ENCODE results near the gene SNTG2.

Gene SNTG2

DNA sequence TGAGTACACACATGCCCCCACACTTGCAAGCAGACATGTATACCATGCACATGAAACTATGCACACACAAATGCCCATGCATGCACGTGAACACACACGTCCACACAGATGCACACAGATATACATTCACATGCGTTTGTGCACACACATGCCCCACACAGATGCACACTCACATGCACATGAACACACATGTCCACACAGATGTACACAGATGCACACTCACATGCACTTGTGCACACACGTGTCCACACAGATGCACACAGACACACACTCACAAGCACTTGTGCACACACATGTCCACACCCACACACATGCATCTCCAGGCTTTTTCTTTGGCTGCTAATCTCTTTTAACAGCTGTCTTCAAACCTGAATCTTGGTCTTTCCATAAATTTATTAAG is 31.1 kb downstream of the SNTG2 start:
- DNase-seq (ENCODE audit: insufficient read length) (no peak), FAIRE-seq (no peak)

DNA sequence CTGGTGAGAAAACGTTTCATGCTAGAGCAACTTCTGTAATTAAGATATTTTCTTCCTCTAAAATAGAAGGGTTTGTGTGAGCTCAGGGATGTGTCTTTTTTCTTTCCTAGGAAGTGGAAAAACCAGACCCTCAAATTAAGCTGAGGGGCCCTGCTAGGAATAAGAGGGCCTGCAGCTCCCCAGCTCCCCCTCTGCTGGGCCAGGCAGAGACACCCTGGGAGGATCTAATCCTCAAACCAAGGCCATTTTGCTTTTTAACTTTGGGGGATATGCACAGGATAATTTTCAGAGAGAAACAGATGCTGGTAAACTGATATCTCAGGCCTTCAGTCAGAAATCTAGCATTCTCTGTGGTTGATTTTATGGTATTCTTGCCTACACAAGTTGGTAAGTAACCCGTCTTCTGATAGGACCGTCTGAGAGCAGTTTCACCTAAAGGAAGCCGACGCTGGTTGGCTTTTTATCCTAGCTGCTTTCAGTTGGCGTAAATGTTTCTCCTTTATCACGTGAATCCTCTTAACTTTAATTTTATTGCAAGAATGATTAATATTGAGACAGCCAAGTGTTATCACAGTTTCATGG is 34.8 kb downstream of the SNTG2 start:
- DNase-seq (ENCODE audit: insufficient read length) = no peak
- no peak for TF ChIP-seq TAF1 (IDR thresholded peaks at IDR 0.05; ENCODE audit: borderline replicate concordance, low read depth, low read length)
- no peak for TF ChIP-seq POLR2A (IDR thresholded peaks at IDR 0.05; ENCODE audit: low read depth, low read length)
- no peak for FAIRE-seq

More for the DNA sequence above, 31.1 kb downstream of the SNTG2 start:
- TF ChIP-seq TAF1 (IDR thresholded peaks at IDR 0.05; ENCODE audit: borderline replicate concordance, low read depth, low read length) (no peak), POLR2A (IDR thresholded peaks at IDR 0.05; ENCODE audit: low read depth, low read length) (no peak), POLR2AphosphoS5 (IDR thresholded peaks at IDR 0.05; ENCODE audit: low read depth, low read length) (no peak)

DNA sequence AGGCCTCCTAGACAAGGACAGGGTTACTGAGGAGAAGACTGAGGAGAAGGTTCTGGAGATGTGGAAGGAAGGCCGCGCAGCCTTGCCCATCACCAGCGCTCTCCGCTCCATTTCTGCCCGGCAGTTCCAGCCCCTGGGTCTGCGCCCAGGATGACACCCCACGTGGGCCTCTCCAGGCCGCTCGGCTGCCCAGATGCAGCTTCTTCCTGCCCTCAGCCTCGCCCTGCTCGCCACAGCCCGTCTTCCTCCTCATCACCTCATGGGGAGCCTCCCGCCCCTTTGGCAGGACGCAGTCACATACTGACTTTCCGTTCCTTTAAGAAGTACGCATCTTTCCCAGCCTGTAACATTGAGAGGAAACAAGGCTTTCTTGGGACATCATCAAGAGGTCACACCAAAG is 37.1 kb downstream of the SNTG2 start:
- no peak for FAIRE-seq
- TF ChIP-seq TAF1 (IDR thresholded peaks at IDR 0.05; ENCODE audit: borderline replicate concordance, low read depth, low read length) = no peak
- no peak for TF ChIP-seq POLR2AphosphoS5 (IDR thresholded peaks at IDR 0.05; ENCODE audit: low read depth, low read length)

DNA sequence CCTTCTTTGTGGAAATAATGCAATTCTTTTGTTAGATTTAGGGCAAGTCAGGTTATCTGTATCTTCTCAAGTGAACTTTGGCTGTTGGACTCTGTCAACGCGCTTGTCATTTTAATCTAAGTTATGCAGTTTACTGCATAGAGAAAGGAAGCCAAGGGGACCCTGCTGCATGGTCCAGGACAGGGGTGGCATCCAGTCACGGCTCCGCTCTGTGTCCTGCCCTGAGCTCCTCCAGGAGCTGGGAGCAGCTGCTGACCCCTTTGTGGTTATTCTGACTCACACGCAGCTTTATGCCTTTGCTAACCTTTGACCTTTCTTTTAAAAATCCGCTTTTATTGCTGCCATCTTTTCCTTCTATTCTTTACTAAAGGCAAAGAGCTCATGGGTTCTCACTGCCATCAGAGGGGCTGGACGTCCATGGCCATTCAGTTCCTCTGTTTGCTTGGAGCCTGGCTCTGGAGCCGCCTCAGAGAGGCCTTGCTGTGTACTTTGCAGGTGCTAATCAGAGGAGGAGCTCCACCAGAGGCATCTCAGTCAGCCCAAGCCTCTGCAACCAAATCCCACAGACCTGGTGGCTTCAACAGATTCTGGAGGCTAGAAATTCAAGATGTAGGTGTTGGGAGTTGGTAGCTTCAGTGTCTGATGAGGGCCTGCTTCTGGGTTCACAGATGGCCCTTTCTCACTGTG is 39.3 kb downstream of the SNTG2 start:
- DNase-seq (ENCODE audit: insufficient read length) = no peak
- TF ChIP-seq POLR2AphosphoS5 (IDR thresholded peaks at IDR 0.05; ENCODE audit: low read depth, low read length) = no peak
- TF ChIP-seq TAF1 (IDR thresholded peaks at IDR 0.05; ENCODE audit: borderline replicate concordance, low read depth, low read length) = no peak
- TF ChIP-seq POLR2A (IDR thresholded peaks at IDR 0.05; ENCODE audit: low read depth, low read length) = no peak
- FAIRE-seq = no peak

More for the DNA sequence above, 37.1 kb downstream of the SNTG2 start:
- DNase-seq (ENCODE audit: insufficient read length) = no peak

DNA sequence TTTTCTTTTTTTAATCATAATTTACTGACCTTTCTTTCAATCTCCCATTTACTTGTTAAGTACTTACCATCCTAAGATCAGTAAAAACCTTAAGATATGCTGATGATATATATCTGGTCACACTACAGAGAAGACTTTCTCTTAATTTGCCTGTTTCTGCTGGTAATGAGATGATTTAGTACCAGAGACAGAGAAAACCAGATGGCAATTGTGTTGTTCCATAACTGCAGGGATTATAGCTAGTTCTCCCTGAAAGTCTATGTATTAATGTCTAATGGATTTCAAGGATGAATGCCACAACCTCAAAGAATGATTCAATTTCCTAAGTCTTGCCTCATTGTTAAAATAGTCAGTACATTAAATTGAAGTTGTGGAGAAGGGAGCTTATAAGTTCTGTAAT is 40.3 kb downstream of the SNTG2 start:
- TF ChIP-seq TAF1 (IDR thresholded peaks at IDR 0.05; ENCODE audit: borderline replicate concordance, low read depth, low read length) (no peak), POLR2A (IDR thresholded peaks at IDR 0.05; ENCODE audit: low read depth, low read length) (no peak), POLR2AphosphoS5 (IDR thresholded peaks at IDR 0.05; ENCODE audit: low read depth, low read length) (no peak)
- DNase-seq (ENCODE audit: insufficient read length) (no peak), FAIRE-seq (no peak)

DNA sequence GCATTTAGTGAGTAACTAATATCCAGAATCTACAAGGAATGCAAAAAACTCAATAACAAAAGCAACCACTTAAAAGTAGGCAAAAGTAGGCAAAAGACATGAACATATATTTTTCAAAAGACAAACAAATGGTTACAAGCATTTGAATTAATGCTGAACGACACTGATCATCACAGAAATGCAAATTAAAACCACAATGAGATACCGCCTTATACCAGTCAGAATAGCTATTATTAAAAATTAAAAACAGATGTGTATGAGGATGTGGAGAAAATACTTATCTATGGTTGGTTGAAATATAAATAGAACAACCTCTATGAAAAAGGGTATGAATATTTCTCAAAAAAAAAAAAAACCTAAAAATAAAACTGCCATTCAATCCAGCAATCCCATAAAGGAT is 51.7 kb downstream of the SNTG2 start:
- FAIRE-seq (no peak), DNase-seq (ENCODE audit: insufficient read length) (no peak)
- TF ChIP-seq TAF1 (IDR thresholded peaks at IDR 0.05; ENCODE audit: borderline replicate concordance, low read depth, low read length) (no peak), POLR2AphosphoS5 (IDR thresholded peaks at IDR 0.05; ENCODE audit: low read depth, low read length) (no peak), POLR2A (IDR thresholded peaks at IDR 0.05; ENCODE audit: low read depth, low read length) (no peak)

DNA sequence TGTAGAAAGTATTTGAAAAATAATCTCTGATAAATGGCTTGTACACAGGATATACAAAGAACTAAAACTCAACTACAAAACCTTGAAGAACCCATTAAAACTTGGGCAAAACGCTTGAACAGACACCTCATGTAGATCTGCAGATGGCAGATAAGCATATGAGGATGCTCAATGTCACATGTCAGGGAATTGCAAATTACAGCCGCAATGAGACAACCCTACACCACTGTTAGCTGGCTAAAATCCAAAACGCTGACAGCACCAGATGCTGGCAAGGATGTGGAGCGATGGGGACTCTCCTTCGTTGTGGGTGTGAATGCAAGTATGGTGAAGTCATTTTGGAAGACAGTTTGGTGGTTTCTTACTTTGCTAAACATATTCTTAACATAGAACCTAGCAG is 53.7 kb downstream of the SNTG2 start:
- no peak for FAIRE-seq
- TF ChIP-seq POLR2A (IDR thresholded peaks at IDR 0.05; ENCODE audit: low read depth, low read length) (no peak), POLR2AphosphoS5 (IDR thresholded peaks at IDR 0.05; ENCODE audit: low read depth, low read length) (no peak), TAF1 (IDR thresholded peaks at IDR 0.05; ENCODE audit: borderline replicate concordance, low read depth, low read length) (no peak)
- no peak for DNase-seq (ENCODE audit: insufficient read length)

DNA sequence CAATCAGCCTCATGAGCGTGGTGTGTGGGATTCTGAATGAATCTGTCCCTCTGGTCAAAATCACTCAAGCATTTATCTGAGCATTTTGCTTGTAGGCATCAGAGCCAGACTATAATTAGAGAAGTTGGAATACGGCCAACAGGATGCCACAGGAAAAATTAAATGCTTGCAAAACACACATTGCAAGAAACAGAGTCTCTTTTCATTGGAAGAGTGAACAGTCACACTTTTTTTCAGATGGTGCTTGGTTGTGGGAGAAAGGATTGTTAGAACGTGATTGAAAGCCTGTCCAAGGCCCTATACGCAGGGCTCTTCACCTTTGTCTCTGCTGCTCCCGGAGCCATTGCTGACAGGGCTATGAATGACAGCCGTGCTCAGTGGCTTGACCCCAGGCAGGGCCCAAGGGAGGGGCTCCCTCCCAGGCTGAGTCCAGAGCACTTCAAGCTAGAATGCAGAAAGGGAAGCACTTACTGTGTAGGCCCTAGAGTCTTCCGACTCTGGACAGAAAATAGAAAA is 59.8 kb downstream of the SNTG2 start:
- FAIRE-seq (no peak), DNase-seq (ENCODE audit: insufficient read length) (no peak)
- TF ChIP-seq POLR2A (IDR thresholded peaks at IDR 0.05; ENCODE audit: low read depth, low read length) = no peak
- no peak for TF ChIP-seq POLR2AphosphoS5 (IDR thresholded peaks at IDR 0.05; ENCODE audit: low read depth, low read length)
- no peak for TF ChIP-seq TAF1 (IDR thresholded peaks at IDR 0.05; ENCODE audit: borderline replicate concordance, low read depth, low read length)

DNA sequence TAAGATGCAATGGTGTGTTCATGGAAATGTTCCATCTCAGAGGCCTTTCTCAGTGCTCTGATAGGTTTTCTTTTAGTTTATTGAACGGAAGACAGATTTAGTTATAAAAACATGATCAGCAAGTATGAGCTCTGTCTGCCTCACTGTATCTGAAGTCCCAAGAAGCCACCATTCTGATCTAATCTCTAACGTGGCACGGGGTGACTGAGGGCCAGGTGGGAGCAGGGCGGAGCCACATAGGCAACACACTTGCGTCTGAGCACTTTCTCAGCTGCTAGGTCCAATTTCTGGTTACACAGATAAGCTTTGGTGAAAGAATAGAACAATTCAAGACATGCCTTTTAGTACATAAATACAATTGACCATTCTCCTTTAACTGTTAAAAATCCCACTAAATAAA is 60.4 kb downstream of the SNTG2 start:
- DNase-seq (ENCODE audit: insufficient read length) (no peak), FAIRE-seq (no peak)
- no peak for TF ChIP-seq POLR2A (IDR thresholded peaks at IDR 0.05; ENCODE audit: low read depth, low read length)
- TF ChIP-seq POLR2AphosphoS5 (IDR thresholded peaks at IDR 0.05; ENCODE audit: low read depth, low read length) = no peak
- no peak for TF ChIP-seq TAF1 (IDR thresholded peaks at IDR 0.05; ENCODE audit: borderline replicate concordance, low read depth, low read length)

DNA sequence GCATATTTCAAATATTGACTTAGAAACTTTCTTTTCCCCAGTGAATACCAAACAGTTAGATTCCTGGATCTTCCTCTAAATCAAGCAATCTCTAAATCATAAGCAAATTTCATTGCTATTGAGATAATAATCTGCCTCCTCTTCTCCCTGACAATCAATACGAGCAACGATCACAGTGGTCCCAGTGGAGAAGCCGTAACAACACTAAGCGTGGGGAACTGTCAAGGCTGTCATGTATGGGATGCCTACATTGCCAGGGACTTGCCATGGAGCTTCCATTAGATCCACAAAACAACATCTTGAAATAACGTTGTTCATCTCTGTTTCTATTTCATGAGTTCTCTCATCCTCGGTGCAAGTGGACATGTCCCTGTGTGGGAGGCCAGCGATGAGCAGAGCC is 61.3 kb downstream of the SNTG2 start:
- FAIRE-seq (no peak), DNase-seq (ENCODE audit: insufficient read length) (no peak)
- TF ChIP-seq TAF1 (IDR thresholded peaks at IDR 0.05; ENCODE audit: borderline replicate concordance, low read depth, low read length) (no peak), POLR2A (IDR thresholded peaks at IDR 0.05; ENCODE audit: low read depth, low read length) (no peak), POLR2AphosphoS5 (IDR thresholded peaks at IDR 0.05; ENCODE audit: low read depth, low read length) (no peak)

DNA sequence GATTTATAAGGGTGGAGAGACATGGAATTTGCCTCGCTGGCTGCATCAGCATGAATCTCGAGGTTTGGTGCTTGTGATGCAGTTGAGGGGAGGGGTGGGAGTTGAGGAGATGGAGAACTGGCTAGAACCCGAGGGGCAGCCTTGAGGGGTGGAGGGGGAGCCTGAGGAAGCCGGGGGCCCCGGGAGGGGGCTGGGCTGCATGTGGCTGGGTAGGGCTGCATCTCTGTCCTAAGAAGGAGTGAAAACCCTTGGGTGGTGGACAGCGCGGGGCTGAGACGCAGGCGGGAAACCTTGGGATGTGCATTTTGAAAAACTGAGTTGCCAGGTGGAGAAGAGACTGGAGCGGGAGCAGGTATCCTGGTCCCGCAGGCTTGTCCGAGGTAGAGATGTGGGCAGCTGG is 64.2 kb downstream of the SNTG2 start:
- FAIRE-seq (no peak), DNase-seq (ENCODE audit: insufficient read length) (no peak)
- TF ChIP-seq POLR2A (IDR thresholded peaks at IDR 0.05; ENCODE audit: low read depth, low read length) (no peak), TAF1 (IDR thresholded peaks at IDR 0.05; ENCODE audit: borderline replicate concordance, low read depth, low read length) (no peak), POLR2AphosphoS5 (IDR thresholded peaks at IDR 0.05; ENCODE audit: low read depth, low read length) (no peak)

DNA sequence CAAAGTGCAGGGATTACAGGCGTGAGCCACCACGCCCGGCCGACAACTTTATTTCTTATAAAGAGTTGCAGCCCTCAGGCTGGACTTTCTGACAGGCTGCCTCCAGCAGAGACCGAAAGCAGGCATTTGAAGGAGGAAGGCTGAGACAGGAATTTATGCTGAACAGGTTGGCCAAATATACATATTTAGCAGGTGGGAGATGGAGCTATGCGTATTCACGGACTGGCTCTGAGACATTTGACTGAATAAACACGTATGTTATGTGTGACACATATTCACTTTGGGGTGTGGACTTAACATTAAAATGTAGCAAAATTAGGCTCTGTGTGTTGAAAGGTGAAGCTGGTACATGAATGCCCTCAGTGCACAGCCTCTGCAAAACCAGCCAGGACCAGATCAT is 65.9 kb downstream of the SNTG2 start:
- TF ChIP-seq POLR2AphosphoS5 (IDR thresholded peaks at IDR 0.05; ENCODE audit: low read depth, low read length) = no peak
- TF ChIP-seq POLR2A (IDR thresholded peaks at IDR 0.05; ENCODE audit: low read depth, low read length) = no peak
- no peak for TF ChIP-seq TAF1 (IDR thresholded peaks at IDR 0.05; ENCODE audit: borderline replicate concordance, low read depth, low read length)
- DNase-seq (ENCODE audit: insufficient read length) (no peak), FAIRE-seq (no peak)
